ENCODE measurements around the gene PRKCI.

Gene PRKCI

DNA sequence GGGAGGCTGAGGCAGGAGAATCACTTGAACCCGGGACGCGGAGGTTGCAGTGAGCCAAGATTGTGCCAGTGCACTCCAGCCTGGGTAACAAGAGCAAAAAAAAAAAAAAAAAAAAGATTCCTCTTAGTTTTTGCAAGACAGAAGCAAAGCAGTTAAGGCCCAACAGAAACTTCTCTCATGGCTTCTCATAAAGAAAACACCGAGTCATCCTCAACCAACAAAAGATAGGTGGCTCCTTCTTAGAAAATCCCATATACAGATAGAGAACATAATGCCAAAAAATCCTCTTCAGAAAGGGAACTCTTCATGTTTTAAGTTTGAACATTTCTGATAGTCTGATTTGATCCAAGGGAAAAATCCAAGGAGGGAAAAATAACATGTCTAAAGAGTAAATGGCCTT, 122.7 kb downstream of the PRKCI start:
- DNase-seq (ENCODE audit: low spot score) = no peak

DNA sequence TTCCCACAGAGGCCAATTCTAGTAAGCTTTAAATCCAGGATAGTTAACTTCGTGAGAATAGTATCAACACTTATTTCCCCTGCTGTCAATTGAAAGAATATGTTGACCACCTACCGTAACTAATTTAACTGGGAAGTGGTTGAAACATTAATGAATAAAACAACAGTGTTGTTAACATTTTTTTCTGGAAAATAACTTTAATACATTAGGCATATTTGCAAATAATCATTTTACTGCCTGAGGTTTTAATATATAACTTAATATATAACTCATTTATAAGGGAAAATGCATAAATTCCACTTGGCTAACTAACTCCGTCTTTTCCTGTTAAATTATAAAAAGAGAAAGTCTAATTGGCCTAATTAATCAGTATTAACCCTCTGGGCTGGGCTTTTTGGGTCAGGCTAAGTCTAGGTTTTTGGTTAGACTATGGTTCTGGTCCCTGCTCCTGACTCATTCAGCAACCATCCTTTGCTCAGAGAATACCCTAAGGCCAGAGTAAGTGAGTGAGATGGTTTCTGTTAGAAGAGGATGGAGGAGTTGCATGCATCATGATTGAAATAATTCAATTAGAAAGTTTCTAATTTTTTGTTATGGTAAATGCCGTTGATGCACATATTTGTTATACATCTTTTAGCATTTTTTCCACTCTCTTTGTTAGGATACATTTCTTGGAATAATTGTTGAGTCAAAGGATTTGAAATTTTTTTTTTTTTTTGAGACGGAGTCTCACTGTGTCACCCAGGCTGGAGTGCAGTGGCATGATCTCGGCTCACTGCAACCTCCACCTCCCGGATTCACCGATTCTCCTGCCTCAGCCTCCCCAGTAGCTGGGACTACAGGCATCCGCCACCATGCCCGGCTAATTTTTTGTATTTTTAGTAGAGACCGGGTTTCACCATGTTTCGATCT, 124.5 kb downstream of the PRKCI start:
- DNase-seq (ENCODE audit: low spot score) = no peak

DNA sequence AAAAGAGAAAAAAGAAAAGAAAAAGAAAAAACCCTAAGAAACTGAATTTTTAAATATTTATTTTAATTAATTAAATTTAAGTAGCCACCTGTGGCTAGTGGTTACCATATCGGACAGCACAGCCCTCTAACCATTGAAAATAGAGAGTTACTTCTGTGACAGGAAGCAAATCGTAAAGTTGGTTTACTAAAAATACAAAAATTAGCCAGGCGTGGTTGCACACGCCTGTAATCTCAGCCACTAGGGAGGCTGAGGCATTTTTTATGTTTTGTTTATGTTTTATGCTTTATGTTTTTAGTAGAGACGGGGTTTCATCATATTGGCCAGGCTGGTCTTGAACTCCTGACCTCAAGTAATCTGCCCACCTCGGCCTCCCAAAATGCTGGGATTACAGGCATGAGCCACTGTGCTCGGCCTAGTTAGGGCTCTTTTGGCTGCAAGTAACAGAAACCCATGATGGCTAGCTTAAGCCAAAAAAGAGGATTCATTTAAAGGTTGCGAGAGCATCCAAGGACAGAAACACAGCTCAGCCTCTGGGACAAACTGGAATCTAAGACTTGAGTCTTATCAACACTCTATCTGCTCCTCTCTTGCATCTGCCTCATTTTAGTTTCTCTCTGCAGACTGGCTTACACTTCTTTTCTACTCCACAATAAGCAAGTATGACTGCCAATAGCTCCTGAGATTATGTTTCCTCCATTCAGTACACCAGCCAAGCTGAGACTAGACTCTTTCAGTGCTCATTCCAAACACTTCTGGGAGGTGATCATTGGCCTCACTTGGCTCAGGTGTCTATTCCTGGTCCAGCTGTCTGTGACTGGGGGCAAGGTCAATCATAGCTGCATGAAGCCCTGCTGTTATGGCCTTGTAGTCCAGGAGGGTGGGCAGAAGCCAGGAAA, 128.5 kb downstream of the PRKCI start:
- no peak for DNase-seq (ENCODE audit: low spot score)

DNA sequence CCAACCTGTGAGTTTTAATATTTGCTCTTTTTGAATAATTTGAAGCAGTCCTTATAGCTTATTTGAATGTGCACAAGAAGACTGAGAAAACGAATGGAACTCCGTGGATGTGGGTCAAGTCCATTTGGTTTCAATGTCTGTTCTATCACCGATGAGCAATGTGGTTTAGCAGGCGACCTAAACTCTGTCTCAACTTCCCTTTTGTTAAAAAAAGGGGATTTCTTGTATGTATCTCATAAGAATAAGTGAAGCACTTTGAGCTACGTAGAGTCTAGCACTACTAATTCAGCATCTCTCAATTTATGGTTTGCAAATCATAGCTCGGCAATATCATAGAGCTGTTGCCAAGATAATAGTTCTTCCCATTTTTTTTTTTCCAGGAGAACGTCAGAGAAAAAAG, 130.7 kb downstream of the PRKCI start:
- DNase-seq (ENCODE audit: low spot score) = no peak

DNA sequence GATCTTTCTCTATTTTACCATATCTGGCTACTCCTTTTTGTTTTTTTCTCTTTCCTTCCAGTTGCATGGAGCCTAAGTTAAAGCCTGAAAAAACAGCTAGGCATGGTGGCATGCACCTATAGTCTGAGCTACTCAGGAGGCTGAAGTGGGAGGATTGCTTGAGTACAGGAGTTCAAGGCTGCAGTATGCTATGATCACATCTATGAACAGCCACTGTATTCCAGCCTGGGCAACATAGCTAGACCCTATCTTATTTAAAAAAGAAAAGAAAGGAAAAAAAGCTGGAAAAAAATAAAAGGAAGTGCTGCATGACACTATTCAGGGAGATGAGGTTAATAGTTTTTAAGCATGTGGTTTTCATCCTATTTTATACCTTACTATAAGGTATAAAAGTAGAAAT, 131.3 kb downstream of the PRKCI start:
- no peak for DNase-seq (ENCODE audit: low spot score)

DNA sequence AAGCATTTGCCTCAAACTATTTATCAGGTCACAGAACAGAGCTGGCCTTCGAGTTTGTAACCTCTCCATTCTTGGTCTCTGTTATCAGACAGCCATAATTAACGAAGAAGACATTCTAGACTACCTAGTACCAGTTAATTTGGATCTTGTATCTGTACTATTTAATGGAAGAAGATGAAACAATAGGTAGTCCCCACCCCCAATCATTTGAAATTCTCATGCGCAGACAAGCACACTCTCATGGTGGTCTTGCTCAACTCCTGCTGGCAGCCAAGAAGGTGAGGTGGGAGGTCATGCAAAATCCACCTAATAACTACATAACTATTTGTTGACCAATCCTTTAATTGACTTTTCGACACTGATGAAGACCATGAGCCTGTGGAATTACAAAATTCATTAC, 132.5 kb downstream of the PRKCI start:
- DNase-seq (ENCODE audit: low spot score) = no peak

All from germinal center (tissue), 1 donor.